Activated naive CD4-positive, alpha-beta T cell treated with anti-CD3 and anti-CD28 coated beads, Interleukin-2, amount 10 ng/mL, durations not matched to agents 7 days and 5 days (primary cell): ENCODE data around the gene FUBP3.
"Not testable (repeated sequence)": the region's sequence is repeated elsewhere in the genome, so short reads cannot be mapped to it uniquely, and the experiment has no call there.

Experiments
- CTCF ChIA-PET: fragments of 350-600 bp; sonication (Branson Sonifier 250); formaldehyde crosslinking; loops from one replicate; lab custom pipeline; 2021; ENCODE audit warnings: antibody characterized with exemption; lab: Charles Lee
- DNase-seq: peaks from one replicate; pipeline ENCODE4 v3.0.0-alpha.2; 2020
- H3K27ac Mint-ChIP-seq: one replicate; pipeline ENCODE4 v1.8.0; 2021; ENCODE audit warnings: mild to moderate bottlenecking, moderate library complexity, mixed read lengths
- H3K27me3 Mint-ChIP-seq: one replicate; pipeline ENCODE4 v1.8.0; 2021; ENCODE audit warnings: mild to moderate bottlenecking, mixed read lengths
- H3K36me3 Mint-ChIP-seq: one replicate; pipeline ENCODE4 v1.8.0; 2021; ENCODE audit warnings: mixed read lengths
- H3K4me1 Mint-ChIP-seq: one replicate; pipeline ENCODE4 v1.8.0; 2021; ENCODE audit warnings: mixed read lengths
- H3K4me3 Mint-ChIP-seq: one replicate; pipeline ENCODE4 v1.8.0; 2021; ENCODE audit warnings: mild to moderate bottlenecking, moderate library complexity, mixed read lengths
- H3K9me3 Mint-ChIP-seq: one replicate; pipeline ENCODE4 v1.8.0; 2021; ENCODE audit warnings: mixed read lengths

Gene FUBP3

DNA sequence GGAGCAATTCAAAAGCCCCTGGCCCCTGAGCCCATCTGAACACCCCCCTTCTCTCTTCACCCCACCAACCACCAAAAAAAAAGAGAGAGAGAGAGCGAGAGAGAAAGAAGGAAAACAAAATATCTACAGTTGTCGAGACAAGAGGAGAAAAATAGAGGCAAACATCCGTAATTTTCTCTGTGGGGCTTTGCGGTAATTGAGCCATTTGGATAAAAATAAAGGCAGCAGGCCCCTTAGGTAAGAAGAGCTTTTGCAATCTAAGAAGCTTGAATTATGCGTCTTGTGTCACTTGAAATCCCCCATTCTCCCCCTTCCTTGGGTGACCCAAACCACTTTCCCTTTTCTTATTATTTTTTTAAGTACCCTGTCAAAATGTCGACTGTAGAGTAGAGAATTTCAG is 35.5 kb upstream of the FUBP3 start:
- peaks cover 53% of the 10 kb centered on the region for H3K27me3 Mint-ChIP-seq
- no peaks in the 10 kb centered on the region for H3K4me1 Mint-ChIP-seq
- no peaks in the 10 kb centered on the region for H3K36me3 Mint-ChIP-seq
- no peak for DNase-seq
- no peak overlapping the region for H3K4me3 Mint-ChIP-seq
- CTCF ChIA-PET = no interaction called here
- no peak overlapping the region for H3K27ac Mint-ChIP-seq
- no peaks in the 10 kb centered on the region for H3K9me3 Mint-ChIP-seq

- no peak overlapping the region for H3K4me3 Mint-ChIP-seq
- H3K4me1 Mint-ChIP-seq = no peaks in the 10 kb centered on the region
- H3K27ac Mint-ChIP-seq = no peak overlapping the region
- no peak for DNase-seq
- H3K27me3 Mint-ChIP-seq = peaks cover 48% of the 10 kb centered on the region
- peaks cover 4% of the 10 kb centered on the region for H3K9me3 Mint-ChIP-seq
- no peaks in the 10 kb centered on the region for H3K36me3 Mint-ChIP-seq
- CTCF ChIA-PET = interaction anchor here (0.6 kb wide), 2 partner anchors 1074 to 1765 kb away, joined by 3 to 5 read pairs; no protein-coding TSS in a partner anchor
These were observed 35.0 kb upstream of the FUBP3 start for GRCh38 chr9:130544364-130544763.

DNA sequence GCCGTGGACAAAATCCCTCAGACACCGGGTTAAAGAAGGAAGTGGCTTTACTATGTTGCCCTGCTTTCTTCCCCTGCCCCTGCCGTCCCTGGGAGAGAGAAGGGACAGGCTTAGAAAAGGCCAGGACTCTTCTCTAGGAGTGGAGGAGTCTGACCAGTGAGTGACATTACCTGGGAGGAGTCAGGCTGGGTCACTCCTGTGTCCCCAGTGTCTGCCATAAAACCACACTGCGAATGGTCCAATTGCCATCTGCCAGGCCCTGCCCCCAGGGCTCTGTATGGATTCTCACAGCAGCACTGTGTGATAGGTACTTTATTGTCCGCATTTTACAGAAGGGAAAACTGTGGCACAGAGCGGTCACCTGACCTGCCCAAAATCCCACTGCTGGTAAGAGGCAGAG is 31.3 kb upstream of the FUBP3 start:
- no peaks in the 10 kb centered on the region for H3K36me3 Mint-ChIP-seq
- H3K27me3 Mint-ChIP-seq = peaks cover 21% of the 10 kb centered on the region
- H3K9me3 Mint-ChIP-seq = peaks cover 7% of the 10 kb centered on the region
- no peak for DNase-seq
- no peaks in the 10 kb centered on the region for H3K4me1 Mint-ChIP-seq
- CTCF ChIA-PET = no interaction called here
- no peak overlapping the region for H3K27ac Mint-ChIP-seq
- no peak overlapping the region for H3K4me3 Mint-ChIP-seq

GRCh38 chr9:130549093-130549735 is 30.2 kb upstream of the FUBP3 start:
- Mint-ChIP-seq H3K4me1 (no peaks in the 10 kb centered on the region), H3K9me3 (peaks cover 7% of the 10 kb centered on the region), H3K27me3 (peaks cover 17% of the 10 kb centered on the region), H3K36me3 (no peaks in the 10 kb centered on the region), H3K4me3 (no peak overlapping the region), H3K27ac (no peak overlapping the region)
- CTCF ChIA-PET = no interaction called here
- no peak for DNase-seq

GRCh38 chr9:130554606-130555005 is 24.8 kb upstream of the FUBP3 start:
- no peak for DNase-seq
- no peak overlapping the region for H3K4me3 Mint-ChIP-seq
- H3K9me3 Mint-ChIP-seq = peaks cover 2% of the 10 kb centered on the region
- no peak overlapping the region for H3K27ac Mint-ChIP-seq
- no peaks in the 10 kb centered on the region for H3K4me1 Mint-ChIP-seq
- no peaks in the 10 kb centered on the region for H3K36me3 Mint-ChIP-seq
- CTCF ChIA-PET = no interaction called here
- peaks cover 21% of the 10 kb centered on the region for H3K27me3 Mint-ChIP-seq

- H3K9me3 Mint-ChIP-seq = no peaks in the 10 kb centered on the region
- H3K4me3 Mint-ChIP-seq = no peak overlapping the region
- no peaks in the 10 kb centered on the region for H3K4me1 Mint-ChIP-seq
- H3K27me3 Mint-ChIP-seq = peaks cover 21% of the 10 kb centered on the region
- no peak overlapping the region for H3K27ac Mint-ChIP-seq
- DNase-seq = no peak
- no peaks in the 10 kb centered on the region for H3K36me3 Mint-ChIP-seq
- CTCF ChIA-PET = no interaction called here
These were observed 24.3 kb upstream of the FUBP3 start for GRCh38 chr9:130555061-130555460.

GRCh38 chr9:130555968-130556367 is 23.4 kb upstream of the FUBP3 start:
- CTCF ChIA-PET = interaction anchor here (1.6 kb wide), 1 partner anchor 13 kb away, joined by 4 read pairs; no protein-coding TSS in a partner anchor
- no peaks in the 10 kb centered on the region for H3K9me3 Mint-ChIP-seq
- no peak overlapping the region for H3K27ac Mint-ChIP-seq
- H3K36me3 Mint-ChIP-seq = no peaks in the 10 kb centered on the region
- DNase-seq = no peak
- H3K4me1 Mint-ChIP-seq = no peaks in the 10 kb centered on the region
- no peak overlapping the region for H3K4me3 Mint-ChIP-seq
- H3K27me3 Mint-ChIP-seq = peaks cover 25% of the 10 kb centered on the region

DNA sequence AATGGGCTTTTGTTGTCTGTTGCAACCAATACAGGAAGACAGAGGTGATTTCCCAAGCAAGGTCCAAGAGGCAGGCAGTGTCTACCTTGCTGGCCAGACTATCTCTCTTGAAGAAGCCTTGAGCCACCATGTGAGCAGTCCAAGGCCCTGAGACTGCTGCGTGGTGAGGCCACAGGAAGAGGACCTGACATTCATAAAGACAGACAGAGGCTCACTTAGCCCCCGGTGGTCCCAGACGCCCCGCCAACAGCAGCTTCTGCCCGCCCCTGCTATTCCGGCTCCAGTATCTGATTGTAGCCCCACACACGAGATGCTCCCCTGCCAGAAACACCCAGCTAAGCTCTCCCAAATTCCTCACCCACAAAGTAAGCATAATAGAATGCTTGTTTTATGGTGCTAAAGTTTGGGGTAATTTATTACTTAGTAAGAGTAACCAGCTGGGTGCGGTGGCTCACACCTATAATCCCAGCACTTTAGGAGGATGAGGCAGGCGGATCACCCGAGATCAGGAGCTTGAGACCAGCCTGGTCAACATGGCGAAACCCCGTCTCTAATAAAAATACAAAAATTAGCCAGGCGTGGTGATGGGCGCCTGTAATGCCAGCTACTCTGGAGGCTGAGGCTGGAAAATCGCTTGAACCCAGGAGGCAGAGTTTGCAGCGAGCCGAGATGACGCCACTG is 22.8 kb upstream of the FUBP3 start:
- no peaks in the 10 kb centered on the region for H3K9me3 Mint-ChIP-seq
- CTCF ChIA-PET = interaction anchor here (1.6 kb wide), 1 partner anchor 12 kb away, joined by 4 read pairs; no protein-coding TSS in a partner anchor
- H3K27ac Mint-ChIP-seq = no peak overlapping the region
- H3K4me3 Mint-ChIP-seq = no peak overlapping the region
- DNase-seq = no peak
- no peaks in the 10 kb centered on the region for H3K36me3 Mint-ChIP-seq
- H3K27me3 Mint-ChIP-seq = peaks cover 21% of the 10 kb centered on the region
- no peaks in the 10 kb centered on the region for H3K4me1 Mint-ChIP-seq

GRCh38 chr9:130557077-130557468 is 22.3 kb upstream of the FUBP3 start:
- CTCF ChIA-PET = interaction anchor here (1.6 kb wide), 1 partner anchor 12 kb away, joined by 4 read pairs; no protein-coding TSS in a partner anchor
- H3K4me3 Mint-ChIP-seq = no peak overlapping the region
- DNase-seq = no peak

GRCh38 chr9:130561056-130561455 is 18.3 kb upstream of the FUBP3 start:
- CTCF ChIA-PET = no interaction called here
- H3K27ac Mint-ChIP-seq = no peak overlapping the region

More at GRCh38 chr9:130557077-130557468, 22.3 kb upstream of the FUBP3 start:
- no peaks in the 10 kb centered on the region for H3K9me3 Mint-ChIP-seq
- no peaks in the 10 kb centered on the region for H3K4me1 Mint-ChIP-seq
- H3K27me3 Mint-ChIP-seq = peaks cover 18% of the 10 kb centered on the region
- no peaks in the 10 kb centered on the region for H3K36me3 Mint-ChIP-seq
- H3K27ac Mint-ChIP-seq = no peak overlapping the region

DNA sequence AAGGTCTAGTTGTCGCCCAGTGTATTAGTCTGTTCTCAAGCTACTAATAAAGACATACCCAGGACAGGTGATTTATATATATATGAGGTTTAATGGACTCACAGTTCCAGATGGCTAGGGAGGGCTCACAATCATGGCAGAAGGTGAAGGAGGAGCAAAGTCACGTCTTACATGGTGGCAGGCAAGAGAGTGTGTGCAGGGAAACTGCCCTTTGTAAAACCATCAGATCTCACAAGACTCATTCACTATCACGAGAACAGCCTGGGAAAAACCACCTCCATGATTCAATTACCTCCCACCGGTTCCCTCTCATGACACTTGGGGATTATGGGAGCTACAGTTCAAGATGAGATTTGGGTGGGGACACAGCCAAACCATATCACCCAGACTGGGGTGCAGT is 16.9 kb upstream of the FUBP3 start:
- CTCF ChIA-PET, H3K36me3 Mint-ChIP-seq, H3K27ac Mint-ChIP-seq, H3K4me3 Mint-ChIP-seq, H3K9me3 Mint-ChIP-seq, H3K4me1 Mint-ChIP-seq, DNase-seq: not testable (repeated sequence)
- H3K27me3 Mint-ChIP-seq = peaks cover 21% of the 10 kb centered on the region

More at GRCh38 chr9:130561056-130561455, 18.3 kb upstream of the FUBP3 start:
- peaks cover 28% of the 10 kb centered on the region for H3K27me3 Mint-ChIP-seq
- no peaks in the 10 kb centered on the region for H3K9me3 Mint-ChIP-seq
- H3K4me3 Mint-ChIP-seq = no peak overlapping the region
- no peaks in the 10 kb centered on the region for H3K4me1 Mint-ChIP-seq
- H3K36me3 Mint-ChIP-seq = no peaks in the 10 kb centered on the region
- DNase-seq = no peak

- Mint-ChIP-seq H3K27ac (no peak overlapping the region), H3K27me3 (peaks cover 21% of the 10 kb centered on the region)
- CTCF ChIA-PET = no interaction called here
These were observed 15.6 kb upstream of the FUBP3 start for GRCh38 chr9:130563797-130564196.

GRCh38 chr9:130565792-130566191 is 13.6 kb upstream of the FUBP3 start:
- H3K27me3 Mint-ChIP-seq = peaks cover 17% of the 10 kb centered on the region

More at GRCh38 chr9:130563797-130564196, 15.6 kb upstream of the FUBP3 start:
- no peaks in the 10 kb centered on the region for H3K4me1 Mint-ChIP-seq
- DNase-seq = no peak
- no peaks in the 10 kb centered on the region for H3K9me3 Mint-ChIP-seq
- no peak overlapping the region for H3K4me3 Mint-ChIP-seq
- H3K36me3 Mint-ChIP-seq = no peaks in the 10 kb centered on the region

DNA sequence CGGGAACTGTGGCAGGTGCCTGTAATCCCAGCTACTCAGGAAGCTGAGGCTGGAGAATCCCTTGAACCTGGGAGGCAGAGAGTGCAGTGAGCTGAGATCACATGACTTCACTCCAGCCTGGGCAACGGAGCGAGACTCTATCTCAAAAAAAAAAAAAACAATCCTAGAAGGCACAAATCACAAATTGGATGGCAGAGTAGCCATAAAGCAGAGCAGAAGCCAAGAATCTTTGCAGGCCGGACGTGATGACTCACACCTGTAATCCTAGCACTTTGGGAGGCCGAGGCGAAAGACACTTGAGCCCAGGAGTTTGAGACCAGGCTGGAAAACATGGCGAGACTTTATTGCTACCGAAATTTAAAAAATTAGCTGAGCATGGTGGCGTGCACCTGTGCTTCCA is 9.2 kb upstream of the FUBP3 start:
- Mint-ChIP-seq H3K27ac (no peak overlapping the region), H3K4me1 (no peaks in the 10 kb centered on the region), H3K36me3 (no peaks in the 10 kb centered on the region), H3K9me3 (no peaks in the 10 kb centered on the region), H3K4me3 (no peak overlapping the region), H3K27me3 (peaks cover 3% of the 10 kb centered on the region)
- DNase-seq = no peak
- CTCF ChIA-PET = no interaction called here

More at GRCh38 chr9:130565792-130566191, 13.6 kb upstream of the FUBP3 start:
- Mint-ChIP-seq H3K36me3 (no peaks in the 10 kb centered on the region), H3K9me3 (no peaks in the 10 kb centered on the region), H3K4me1 (no peaks in the 10 kb centered on the region), H3K4me3 (no peak overlapping the region), H3K27ac (no peak overlapping the region)
- CTCF ChIA-PET = no interaction called here
- DNase-seq = no peak

DNA sequence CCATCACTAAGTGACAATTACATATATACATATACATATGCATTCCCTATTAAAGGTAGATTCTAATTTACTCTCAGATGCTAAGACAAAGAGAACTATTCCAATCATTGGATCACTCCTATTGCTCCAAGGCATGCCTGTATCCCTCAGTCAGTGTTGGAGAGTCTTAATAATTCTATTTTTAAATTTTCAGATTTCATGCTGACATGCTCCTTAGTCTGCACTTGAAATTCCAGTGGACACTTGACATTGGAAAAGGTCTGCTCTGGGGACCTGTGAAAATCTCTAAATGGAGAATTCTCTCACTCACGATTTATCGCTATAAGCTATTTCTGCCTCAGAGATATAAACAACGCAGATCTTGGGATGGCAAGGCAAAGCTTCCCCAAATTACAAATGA is 3.9 kb upstream of the FUBP3 start:
- Mint-ChIP-seq H3K4me1 (peaks cover 17% of the 10 kb centered on the region), H3K4me3 (no peak overlapping the region), H3K36me3 (no peaks in the 10 kb centered on the region), H3K27ac (no peak overlapping the region), H3K27me3 (peaks cover 4% of the 10 kb centered on the region), H3K9me3 (no peaks in the 10 kb centered on the region)
- CTCF ChIA-PET = interaction anchor here (0.7 kb wide), 1 partner anchor 115 kb away, joined by 3 read pairs; no protein-coding TSS in a partner anchor
- no peak for DNase-seq
